CD4-positive, alpha-beta T cell treated with Interleukin-12 subunit alpha and Interleukin-12 subunit beta, for 1 hour (primary cell): ENCODE measurements around the gene ESYT2.

ENCODE experiments used
- DNase-seq: peaks from one replicate; pipeline ENCODE4 v3.0.0-alpha.2; 2020

The ESYT2 gene

DNA sequence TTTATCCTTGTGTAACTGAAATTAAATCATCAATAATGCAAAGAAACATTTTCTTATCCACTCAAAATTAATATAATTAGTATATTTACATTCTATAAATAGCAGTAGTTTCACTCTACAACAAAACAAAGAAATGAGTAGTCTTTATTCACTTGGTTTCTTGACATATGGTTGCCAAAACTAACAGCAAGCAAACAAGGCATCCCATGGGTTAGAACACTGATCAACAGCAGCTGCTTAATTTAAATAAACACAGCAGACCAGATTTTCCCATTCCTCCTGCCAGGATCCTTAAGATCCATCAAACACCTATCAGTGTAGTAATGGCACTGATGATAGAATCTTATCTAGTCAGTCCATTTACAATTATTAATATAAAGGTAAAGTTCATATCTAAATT, 146.9 kb downstream of the ESYT2 start:
- DNase-seq = no peak
